HG03558 (cell line): Measurements from ENCODE around the gene TMEM208.
A peak's percentile ranks its signal among the peaks of the same experiment; 100 is the strongest.

Experiments used
- ATAC-seq: cut with Tn5 transposase; IDR thresholded peaks from one replicate; pipeline ENCODE4 v1.9.1; 2021; ENCODE audit warnings: moderate number of reproducible peaks; ENCODE audit not compliant: unreplicated experiment; ENCODE audit errors: extremely low read depth

The TMEM208 gene

DNA sequence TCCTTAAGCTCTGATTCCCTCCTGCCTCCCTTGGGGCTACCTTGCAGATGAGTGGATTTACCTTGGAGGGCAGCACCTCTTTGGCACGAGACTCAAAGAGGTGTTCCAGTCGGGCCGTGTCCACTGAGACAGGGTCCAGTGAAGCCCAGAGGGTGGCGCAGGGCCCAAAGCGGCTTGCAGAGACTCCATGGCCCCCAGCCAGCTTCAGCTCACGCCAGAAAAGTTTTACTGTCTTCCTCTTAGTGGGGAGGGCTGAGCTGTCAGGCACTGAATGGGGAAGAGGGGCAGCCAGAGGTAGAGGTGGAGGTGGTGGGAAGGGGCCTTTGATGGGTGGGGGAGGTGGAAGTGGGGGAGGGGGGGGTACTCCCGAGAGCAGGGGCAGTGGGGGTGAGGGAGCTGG lies 6.7 kb downstream of the TMEM208 start:
- no peak for ATAC-seq

GRCh38 chr16:67234180-67234597 lies 7.3 kb downstream of the TMEM208 start:
- ATAC-seq: no peak

- no peak for ATAC-seq
Observed at GRCh38 chr16:67235816-67236562, 9.1 kb downstream of the TMEM208 start.

- ATAC-seq: no peak
Observed at GRCh38 chr16:67236563-67237395, 9.8 kb downstream of the TMEM208 start.

DNA sequence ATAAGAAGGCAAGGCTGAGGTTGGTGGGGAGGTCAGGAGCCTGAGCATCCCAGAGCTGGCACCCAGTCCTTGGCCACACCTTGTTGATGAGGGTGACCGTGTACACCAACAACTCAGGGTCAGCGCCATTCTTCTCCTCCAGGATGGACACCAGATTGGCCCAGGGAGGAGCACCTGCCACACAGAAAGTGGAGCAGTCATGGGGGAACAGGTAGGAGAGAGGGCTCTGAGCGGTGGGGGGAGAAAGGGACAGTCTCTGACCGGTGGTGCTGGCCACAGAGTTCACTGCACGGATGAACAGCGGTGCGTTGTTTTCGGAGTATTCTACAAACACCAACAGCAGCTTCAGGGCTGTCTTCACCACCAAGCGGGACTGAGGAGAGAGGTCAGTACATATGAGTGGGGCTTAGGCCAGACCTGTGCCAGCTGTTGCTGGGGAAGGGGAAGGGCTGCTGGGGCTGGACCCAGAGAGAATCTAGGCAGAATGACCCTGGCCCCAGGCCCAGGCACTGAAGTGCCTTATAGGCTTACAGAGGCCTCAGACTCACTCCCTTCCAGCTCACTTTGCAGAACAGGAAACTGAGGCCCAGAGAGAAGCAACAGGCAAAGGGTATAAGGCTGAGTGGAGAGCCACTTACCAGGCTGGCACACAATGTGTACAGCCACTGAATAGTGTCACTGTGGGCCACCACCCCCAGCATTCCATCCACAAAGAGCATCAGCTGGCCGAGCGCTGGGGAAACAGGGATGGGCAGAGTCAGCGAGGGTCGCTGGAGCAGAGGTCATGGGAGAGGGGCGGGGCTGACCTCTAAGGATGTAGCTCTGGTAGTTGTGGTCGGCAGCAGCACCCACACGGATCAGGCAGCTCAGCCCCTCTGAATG lies 10.7 kb downstream of the TMEM208 start:
- no peak for ATAC-seq

GRCh38 chr16:67238278-67238575 lies 11.3 kb downstream of the TMEM208 start:
- ATAC-seq: no peak

DNA sequence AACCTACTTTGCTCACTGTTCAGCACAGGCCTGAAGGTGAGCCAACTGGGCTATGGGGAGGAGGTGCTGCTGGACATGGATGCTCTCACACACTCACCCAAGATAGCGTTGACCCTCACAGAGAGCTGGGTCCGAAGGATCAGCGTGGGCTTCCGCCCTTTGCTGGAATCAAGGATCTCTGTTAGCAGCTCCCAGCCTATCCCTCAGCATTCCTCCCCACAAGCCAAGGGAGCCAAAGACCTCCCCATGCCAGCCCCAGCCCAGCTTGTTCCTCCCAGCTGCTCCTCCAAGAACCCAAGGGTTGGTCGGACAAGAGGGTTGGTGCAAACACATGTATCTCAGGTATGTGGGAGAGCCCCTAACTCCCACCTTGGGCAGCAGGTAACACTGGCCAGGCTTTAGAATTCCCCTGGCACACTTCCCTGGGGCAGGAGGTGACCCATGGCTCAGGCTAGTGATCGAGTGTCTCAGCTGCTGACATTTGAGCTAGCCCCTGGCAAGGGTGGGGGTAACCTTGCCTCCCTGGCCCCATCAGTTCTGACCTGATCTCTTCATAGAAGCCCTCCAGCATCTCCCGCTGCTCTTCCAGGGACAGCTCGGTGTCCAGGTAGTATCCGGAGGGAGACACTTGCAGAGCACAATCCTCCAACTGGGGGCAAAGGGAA lies 12.0 kb downstream of the TMEM208 start:
- ATAC-seq: no peak

DNA sequence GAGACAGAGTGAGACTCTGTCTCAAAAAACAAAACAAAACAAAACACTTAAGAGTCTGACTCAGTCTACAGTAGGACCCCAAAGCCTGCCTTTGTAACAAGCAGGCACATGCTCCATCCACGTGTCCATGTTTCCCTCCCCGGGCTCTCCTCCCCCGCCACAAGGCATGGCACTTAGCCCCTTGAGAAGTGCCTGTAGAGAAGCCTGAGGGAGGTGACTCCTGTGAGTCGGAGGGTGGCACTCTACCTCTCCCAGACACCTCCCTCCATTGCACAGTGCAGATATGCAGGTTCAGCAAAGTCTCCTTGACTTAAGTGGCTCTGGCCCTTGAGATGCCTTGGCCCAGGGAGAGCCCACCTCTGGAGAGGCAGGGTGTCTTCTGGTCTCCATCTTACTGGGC lies 13.6 kb downstream of the TMEM208 start:
- no peak for ATAC-seq

GRCh38 chr16:67241008-67241900 lies 14.3 kb downstream of the TMEM208 start:
- ATAC-seq: no peak

DNA sequence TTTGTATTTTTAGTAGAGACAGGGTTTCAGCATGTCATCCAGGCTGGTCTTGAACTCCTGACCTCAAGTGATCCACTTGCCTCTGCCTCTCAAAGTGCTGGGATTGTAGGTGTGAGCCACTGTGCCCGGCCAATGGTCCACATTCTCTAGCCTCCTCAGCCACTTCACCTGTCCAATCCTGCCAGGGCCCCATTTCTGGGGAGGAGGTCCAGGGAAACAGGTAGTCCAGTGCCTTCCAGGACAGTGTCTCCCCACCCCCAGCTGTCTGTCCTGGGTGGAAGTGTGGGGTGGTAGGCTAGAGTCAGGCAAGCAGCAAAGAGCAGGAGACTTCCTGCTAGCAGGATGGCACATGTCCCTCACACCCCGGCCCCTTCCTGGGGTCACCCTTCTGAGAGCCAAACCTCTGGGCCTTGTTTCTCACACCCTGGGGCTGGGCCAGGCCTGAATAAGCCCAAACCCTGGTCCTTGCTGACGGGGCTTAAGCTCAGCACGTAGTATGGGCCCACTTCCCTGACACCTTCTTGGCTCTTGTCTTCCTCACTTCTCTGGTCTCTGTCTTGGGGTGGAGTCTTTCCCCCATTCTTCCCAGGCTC lies 15.3 kb downstream of the TMEM208 start:
- ATAC-seq: no peak

DNA sequence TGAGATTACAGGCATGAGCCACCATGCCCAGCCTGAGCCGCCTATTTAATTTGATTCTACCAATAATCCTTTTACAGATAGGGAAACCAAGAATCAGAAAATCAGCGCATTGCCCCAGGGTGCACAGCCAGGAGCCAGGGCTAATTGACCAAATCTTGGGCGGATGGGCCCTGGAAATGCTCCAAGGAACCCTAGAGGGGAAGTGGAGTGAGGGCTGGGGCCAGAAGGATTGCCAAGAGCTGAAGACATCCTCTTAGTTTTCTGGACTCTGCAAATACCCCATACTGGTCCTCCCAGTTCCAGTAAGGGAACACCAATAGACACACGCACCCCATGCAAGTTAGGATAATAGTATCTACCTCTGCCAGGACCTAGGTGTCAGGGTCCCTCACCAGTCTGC lies 16.6 kb downstream of the TMEM208 start:
- no peak for ATAC-seq

- peak; percentile 36 for ATAC-seq
Observed at GRCh38 chr16:67244387-67245185, 17.7 kb downstream of the TMEM208 start.

DNA sequence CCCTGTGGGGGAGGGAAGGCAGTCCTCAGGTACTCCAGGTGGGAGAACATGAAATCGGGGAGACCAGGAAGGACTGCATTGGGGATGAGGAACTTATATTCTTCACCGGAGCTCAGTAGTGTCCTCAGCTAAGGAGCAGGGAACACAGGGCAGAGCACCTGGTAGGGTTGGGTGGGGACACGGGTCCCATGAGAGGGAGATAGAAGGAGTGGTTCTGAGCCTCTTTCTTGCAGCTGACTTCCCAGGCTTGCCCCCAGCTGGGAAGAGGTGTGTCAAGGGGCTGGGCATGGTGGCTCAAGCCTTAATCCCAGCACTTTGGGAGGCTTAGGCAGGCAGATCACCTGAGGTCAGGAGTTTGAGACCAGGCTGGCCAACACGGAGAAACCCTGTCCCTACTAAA lies 18.3 kb downstream of the TMEM208 start:
- ATAC-seq: no peak

DNA sequence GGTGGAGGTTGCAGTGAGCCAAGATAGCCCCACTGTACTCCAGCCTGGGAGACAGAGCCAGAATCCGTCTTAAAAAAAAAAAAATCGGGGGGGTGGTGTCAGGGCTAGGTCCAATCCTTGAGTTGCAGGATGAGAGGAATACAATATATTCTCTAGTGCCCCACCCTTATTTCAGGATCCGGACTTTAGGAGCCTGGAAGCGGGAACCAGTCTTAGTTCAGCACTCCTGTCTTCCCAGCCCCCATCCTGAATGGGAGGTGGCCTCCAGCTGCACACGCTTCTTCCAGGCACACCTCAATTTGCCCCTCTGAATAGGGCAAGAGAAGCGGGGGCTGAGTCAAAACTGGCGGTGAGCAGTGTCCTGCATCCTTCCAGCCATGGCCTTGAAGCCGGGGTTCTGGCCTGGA lies 18.7 kb downstream of the TMEM208 start:
- ATAC-seq: no peak

DNA sequence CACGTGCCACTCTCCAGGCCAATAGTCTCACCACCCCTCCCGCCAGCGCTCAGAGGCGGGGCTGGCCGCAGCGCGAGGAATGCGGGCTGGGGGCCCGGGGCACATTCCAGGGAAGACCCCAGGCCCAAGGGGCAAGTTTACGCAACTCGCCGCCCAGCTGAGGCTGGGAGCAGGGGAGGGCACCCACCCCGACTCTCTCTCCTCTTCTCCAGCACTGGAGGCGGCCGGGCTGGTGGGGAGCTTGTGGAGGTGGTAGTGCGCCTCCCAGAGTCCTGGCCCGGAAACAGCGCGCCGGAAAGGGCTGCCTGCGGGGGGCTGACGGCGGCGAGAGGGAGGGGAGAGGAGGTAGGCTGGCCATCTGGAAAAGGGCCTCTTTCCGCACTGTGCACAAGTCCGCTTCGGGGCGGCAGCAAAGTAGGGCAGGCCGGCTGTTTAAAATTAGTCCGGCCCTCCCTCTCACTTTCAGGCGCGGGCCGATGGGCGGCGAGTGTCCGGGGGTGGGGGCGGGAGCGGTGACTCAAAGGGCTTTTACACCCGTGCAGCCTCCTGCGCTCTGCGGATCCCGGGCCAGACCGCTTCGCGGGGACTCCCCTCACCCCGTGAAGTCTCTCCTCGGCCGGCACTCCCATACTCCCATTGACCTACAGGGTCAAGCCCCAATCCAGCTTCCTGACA lies 19.3 kb downstream of the TMEM208 start:
- no peak for ATAC-seq

GRCh38 chr16:67246756-67247191 lies 19.8 kb downstream of the TMEM208 start:
- no peak for ATAC-seq

DNA sequence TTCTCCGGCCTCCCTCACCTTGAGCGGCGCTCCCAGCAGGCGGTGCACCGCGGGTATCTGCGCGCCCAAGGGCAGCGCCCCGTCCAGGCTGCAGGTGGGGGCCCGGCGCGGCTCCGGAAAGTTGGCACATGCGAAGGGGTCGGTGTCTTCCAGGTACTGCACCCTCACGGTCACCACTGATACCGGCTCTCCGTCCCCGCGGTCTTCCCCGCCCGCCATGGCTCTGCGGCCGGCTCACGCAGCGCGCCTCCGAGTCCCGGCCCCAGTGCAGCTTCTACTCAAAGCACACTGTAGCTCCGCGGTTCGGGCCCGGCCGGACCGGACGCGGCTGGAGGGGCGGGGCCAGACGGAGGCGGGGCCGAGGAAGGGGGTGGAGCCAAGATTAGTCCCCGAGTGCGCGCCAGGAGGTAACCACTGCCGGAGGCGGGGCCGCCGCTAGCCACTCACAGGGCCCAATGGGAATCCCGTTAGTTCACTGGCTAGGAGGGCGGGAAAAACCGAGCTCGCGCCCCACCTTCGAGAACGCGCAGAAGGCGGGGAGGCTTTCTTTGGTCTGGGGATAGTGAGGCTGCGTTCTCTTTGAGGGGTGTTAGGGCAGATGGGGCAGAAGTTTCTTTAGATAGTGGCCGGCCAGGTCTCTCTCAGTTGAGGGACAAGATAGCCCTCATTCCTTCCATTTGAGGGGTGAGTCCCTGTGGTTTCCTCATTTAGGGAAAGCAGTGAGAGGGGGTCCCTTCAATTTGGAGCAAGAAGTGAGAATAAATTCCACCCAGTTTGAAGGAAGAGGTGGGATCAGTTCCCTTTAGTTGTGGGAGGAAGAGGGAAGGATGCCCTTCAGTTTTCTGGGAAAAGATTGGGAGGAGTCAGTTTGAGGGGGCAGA lies 20.5 kb downstream of the TMEM208 start, which contains the start of gene FHOD1:
FHOD1 (minus strand) TSS at position 290 of the 881 bp plus-strand sequence; CDS start at position 219, 71 bp downstream.
- ATAC-seq: peak; percentile 38
